Fibroblast of pulmonary artery (primary cell): Measurements from ENCODE around the gene HADHA.

Experiments used
- DNase-seq: peaks from one replicate; pipeline ENCODE4 v3.0.0-alpha.2; 2010; ENCODE audit warnings: low read depth
- H3K4me3 ChIP-seq: replicated peaks from 2 replicates; pipeline ENCODE4 v1.5.1; 2011; ENCODE audit warnings: low read depth, mild to moderate bottlenecking, control low read depth, low read length, moderate library complexity
- TF ChIP-seq, protein P1 (sequence below): IDR thresholded peaks from 2 replicates; pipeline ENCODE4 v1.5.1; 2011; ENCODE audit warnings: mild to moderate bottlenecking, control low read depth, low read length, inconsistent platforms; ENCODE audit errors: missing control alignments

The HADHA gene

DNA sequence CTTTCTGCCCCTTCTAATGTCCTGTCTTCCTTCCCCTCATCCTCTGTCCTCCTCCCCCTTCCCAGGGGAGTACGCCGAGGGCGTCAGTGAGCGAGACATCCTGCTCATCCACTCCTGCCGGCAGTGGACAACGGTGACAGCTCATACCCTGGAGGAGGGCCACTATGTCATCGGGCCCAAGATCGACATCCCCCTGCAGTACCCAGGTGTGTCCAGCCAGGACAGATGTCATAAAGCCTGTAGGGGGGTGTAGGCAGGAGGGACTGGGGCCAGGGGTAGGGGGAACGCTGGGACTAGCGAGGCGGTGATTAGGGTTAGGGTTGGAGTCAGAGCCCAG is 68.2 kb downstream of the HADHA start:
- TF ChIP-seq, protein P1, sequence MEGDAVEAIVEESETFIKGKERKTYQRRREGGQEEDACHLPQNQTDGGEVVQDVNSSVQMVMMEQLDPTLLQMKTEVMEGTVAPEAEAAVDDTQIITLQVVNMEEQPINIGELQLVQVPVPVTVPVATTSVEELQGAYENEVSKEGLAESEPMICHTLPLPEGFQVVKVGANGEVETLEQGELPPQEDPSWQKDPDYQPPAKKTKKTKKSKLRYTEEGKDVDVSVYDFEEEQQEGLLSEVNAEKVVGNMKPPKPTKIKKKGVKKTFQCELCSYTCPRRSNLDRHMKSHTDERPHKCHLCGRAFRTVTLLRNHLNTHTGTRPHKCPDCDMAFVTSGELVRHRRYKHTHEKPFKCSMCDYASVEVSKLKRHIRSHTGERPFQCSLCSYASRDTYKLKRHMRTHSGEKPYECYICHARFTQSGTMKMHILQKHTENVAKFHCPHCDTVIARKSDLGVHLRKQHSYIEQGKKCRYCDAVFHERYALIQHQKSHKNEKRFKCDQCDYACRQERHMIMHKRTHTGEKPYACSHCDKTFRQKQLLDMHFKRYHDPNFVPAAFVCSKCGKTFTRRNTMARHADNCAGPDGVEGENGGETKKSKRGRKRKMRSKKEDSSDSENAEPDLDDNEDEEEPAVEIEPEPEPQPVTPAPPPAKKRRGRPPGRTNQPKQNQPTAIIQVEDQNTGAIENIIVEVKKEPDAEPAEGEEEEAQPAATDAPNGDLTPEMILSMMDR = no peak
- no peak overlapping the region for H3K4me3 ChIP-seq
- DNase-seq = no peak

DNA sequence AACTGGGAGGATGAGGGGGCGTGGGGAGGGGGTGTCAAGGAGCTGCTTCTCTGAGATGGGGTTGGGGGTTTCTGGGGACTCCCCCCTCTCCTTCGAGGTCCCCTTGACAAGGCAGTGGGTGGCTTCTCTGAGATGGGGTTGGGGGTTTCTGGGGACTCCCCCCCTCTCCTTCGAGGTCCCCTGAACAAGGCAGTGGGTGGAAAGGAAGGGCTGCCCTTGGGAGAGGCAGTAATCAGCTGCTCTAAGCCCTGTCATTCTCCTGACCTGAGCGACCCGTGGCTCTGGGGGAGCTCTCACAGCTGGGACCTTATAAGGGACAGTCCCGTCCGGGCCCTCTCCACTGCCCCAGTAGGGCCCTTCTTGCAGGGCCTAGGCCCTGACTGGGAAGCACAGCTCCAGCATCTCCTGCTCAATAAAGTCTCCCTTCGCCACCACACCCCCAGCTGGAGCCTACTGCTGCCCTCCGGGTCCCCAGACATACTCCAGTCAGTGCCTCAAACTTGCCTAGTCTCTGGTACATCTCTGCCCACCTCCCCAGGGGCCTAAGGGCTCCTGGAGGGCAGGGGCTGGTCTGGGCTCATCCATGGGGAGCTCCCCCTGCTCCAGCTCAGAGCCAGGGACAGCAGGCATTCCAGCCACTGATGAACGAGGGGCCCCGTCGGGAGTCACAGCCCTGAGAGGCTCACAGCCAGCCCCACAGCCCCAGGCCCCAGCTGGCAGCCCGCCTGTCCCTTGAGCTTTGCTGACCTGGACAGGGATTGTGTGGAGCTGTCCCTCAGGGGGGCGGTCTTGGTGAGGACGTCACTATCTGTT is 68.8 kb downstream of the HADHA start:
- TF ChIP-seq, protein P1 = no peak
- no peak for DNase-seq
- no peak overlapping the region for H3K4me3 ChIP-seq

DNA sequence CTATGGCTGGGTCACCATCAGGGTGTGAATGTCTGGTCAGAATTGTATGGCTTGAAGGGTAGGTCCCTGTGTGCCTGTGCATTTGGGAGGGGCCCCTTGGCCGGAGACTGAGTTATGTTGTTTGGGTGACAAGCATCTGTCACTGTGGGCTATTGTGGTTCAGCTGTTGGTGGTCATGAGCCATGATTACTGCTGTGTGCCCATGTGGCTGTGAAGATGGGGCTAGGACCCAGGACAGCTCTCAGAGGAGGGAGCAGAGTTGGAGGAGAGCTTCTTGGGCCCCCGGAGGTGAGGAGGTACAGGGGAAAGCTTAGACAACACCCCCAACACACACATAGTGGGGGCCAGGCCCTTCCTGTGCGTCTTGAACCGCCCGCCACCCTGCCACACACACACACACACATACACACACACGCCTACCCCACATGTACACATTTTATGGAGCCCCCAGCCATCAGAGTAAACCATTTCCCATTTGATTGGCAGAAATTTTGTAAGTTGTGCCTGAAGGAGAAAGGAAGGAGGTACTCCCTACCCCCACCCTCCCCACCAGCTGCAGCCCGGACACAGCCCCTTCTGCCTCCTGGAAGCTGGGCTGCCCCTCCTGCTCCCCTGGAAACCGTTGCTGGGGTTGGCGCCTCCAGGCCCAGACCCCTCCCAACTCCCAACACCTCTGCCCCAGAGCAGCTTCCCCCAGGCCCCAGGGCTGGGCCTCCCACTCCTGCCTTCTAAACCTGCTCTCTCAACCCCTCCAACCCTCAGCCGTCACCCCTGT is 69.6 kb downstream of the HADHA start:
- no peak overlapping the region for H3K4me3 ChIP-seq
- no peak for DNase-seq
- TF ChIP-seq, protein P1 = no peak

DNA sequence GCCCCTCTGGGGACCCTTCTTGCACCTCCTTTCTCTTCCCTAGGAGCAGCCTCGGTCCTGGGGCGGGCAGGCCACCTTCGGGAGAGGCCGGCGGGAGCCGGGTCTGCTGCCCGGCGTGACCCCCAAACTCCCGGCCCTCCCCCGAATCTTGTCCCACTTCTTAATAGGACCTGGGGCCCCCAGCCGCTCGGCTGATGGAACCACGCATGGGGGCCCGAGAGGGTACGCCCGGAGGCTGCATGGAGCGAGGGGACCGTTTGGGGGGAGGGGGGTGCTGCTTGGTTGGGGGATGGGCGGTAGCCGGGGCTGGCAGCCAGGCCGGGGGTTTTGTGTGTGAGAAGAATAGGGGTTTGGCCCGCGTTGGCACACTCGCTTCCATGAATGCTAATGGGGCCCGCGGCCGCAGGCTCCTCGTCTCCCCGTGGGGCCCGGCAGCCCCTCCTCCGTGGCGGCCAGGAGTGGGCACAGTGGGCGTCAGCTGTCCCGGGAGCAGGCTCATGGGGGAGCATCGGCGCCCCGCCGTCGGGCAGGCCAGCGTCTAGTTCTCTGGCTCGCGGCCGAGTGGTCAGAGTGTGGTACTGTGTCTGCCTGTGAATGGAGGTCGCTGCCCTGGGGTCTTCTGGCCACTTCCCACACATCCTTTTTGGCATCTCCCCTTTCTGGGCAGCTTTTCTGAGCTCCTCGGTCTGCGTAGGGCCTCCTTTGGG is 70.5 kb downstream of the HADHA start:
- TF ChIP-seq, protein P1 = no peak
- no peak overlapping the region for H3K4me3 ChIP-seq
- DNase-seq = no peak

DNA sequence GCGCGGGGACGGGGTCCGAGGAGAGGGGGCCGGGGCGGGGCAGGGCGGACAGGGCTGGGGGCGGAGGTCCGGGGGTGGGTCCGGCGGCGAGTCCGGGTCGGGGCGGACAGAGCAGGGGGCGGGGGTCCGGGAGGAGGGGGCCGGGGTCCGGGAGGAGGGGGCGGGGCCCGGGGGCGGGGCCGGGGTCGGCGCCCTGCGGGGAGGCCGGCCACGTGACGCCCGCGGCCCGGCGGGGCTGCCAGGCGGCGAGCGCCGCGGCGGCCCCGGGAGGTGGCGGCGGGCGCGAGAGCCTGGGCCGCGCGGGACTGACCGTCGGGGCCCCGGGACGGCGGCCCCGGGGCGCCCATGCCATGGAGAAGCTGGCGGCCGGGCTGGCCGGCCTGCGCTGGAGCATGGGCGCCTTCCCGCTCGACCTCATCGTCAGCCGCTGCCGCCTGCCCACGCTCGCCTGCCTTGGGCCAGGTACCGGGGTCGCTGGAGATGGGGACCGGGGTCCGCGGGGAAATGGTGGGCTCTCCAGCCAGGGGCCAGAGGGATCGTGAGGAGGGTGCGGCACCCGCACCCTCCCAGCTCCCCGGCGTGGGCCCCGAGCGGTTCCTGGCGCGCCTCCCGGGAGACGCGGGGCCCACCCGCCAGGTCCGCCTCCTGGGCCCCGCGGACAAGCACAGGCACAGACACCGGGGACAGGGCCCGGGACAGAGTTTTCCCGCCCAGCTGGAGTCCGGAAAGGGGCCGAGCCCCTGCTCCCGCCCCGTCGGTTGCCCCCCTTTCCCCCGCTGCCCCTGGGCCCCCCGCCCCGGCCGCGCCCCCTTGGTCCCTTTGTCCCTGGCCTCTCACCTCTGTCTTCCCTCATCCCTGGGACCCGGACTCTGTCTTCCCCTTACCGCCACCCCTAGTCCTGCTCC is 71.3 kb downstream of the HADHA start, which contains the start of gene GAREM2:
Gene GAREM2, plus strand, starts transcription at position 218 of the 905 bp plus-strand sequence. Its CDS starts 133 bp downstream, at position 351.
- DNase-seq = no peak
- TF ChIP-seq, protein P1 = no peak
- H3K4me3 ChIP-seq = peak within 1 kb of the TSS; percentile 40
